ENCODE data around the gene MEAK7.

The MEAK7 gene

GRCh38 chr16:84498859-84499620 is 5.4 kb downstream of the MEAK7 start:
- in situ Hi-C loops (cut with MboI; ENCODE audit: low sequenced_read_pairs), result loop anchor here (25.0 kb wide), 1 partner anchor 537 kb away; the partner anchor contains the start of genes NECAB2 and OSGIN1

- in situ Hi-C loops (cut with MboI; ENCODE audit: low sequenced_read_pairs), result loop anchor here (25.0 kb wide), 1 partner anchor 536 kb away; the partner anchor contains the start of genes NECAB2 and OSGIN1
Observed at GRCh38 chr16:84498223-84498610, 6.2 kb downstream of the MEAK7 start.

- in situ Hi-C loops (cut with MboI; ENCODE audit: low sequenced_read_pairs), result loop anchor here (25.0 kb wide), 1 partner anchor 535 kb away; the partner anchor contains the start of genes NECAB2 and OSGIN1
Observed at GRCh38 chr16:84497418-84498222, 6.8 kb downstream of the MEAK7 start.

GRCh38 chr16:84496991-84497390 is 7.5 kb downstream of the MEAK7 start:
- in situ Hi-C loops (cut with MboI; ENCODE audit: low sequenced_read_pairs), result loop anchor here (25.0 kb wide), 1 partner anchor 535 kb away; the partner anchor contains the start of genes NECAB2 and OSGIN1

- in situ Hi-C loops (cut with MboI; ENCODE audit: low sequenced_read_pairs), result loop anchor here (25.0 kb wide), 1 partner anchor 533 kb away; the partner anchor contains the start of genes NECAB2 and OSGIN1
Observed at GRCh38 chr16:84495506-84495905, 9.0 kb downstream of the MEAK7 start.

- in situ Hi-C loops (cut with MboI; ENCODE audit: low sequenced_read_pairs), result loop anchor here (10.0 to 25.0 kb wide), 2 partner anchors 204 to 527 kb away; partner anchors contain the start of genes NECAB2 and OSGIN1
Observed at GRCh38 chr16:84489131-84489530, 15.3 kb downstream of the MEAK7 start.

- in situ Hi-C loops (cut with MboI; ENCODE audit: low sequenced_read_pairs), result loop anchor here (10.0 to 25.0 kb wide), 2 partner anchors 203 to 525 kb away; partner anchors contain the start of genes NECAB2 and OSGIN1
Observed at GRCh38 chr16:84487358-84487757, 17.1 kb downstream of the MEAK7 start.

- in situ Hi-C loops (cut with MboI; ENCODE audit: low sequenced_read_pairs), result loop anchor here (10.0 to 25.0 kb wide), 2 partner anchors 202 to 524 kb away; partner anchors contain the start of genes NECAB2 and OSGIN1
Observed at GRCh38 chr16:84486551-84487235, 17.8 kb downstream of the MEAK7 start.

GRCh38 chr16:84486126-84486525 is 18.3 kb downstream of the MEAK7 start:
- in situ Hi-C loops (cut with MboI; ENCODE audit: low sequenced_read_pairs), result loop anchor here (10.0 to 25.0 kb wide), 2 partner anchors 201 to 524 kb away; partner anchors contain the start of genes NECAB2 and OSGIN1

GRCh38 chr16:84485255-84486010 is 19.0 kb downstream of the MEAK7 start:
- in situ Hi-C loops (cut with MboI; ENCODE audit: low sequenced_read_pairs), result loop anchor here (10.0 to 25.0 kb wide), 2 partner anchors 201 to 523 kb away; partner anchors contain the start of genes NECAB2 and OSGIN1

GRCh38 chr16:84484579-84485254 is 19.7 kb downstream of the MEAK7 start:
- in situ Hi-C loops (cut with MboI; ENCODE audit: low sequenced_read_pairs), result loop anchor here (10.0 to 25.0 kb wide), 2 partner anchors 200 to 522 kb away; partner anchors contain the start of genes NECAB2 and OSGIN1

- in situ Hi-C loops (cut with MboI; ENCODE audit: low sequenced_read_pairs), result loop anchor here (10.0 to 25.0 kb wide), 2 partner anchors 199 to 522 kb away; partner anchors contain the start of genes NECAB2 and OSGIN1
Observed at GRCh38 chr16:84483882-84484565, 20.4 kb downstream of the MEAK7 start.

- in situ Hi-C loops (cut with MboI; ENCODE audit: low sequenced_read_pairs), result loop anchor here (10.0 to 25.0 kb wide), 2 partner anchors 198 to 521 kb away; partner anchors contain the start of genes NECAB2 and OSGIN1
Observed at GRCh38 chr16:84482951-84483881, 21.2 kb downstream of the MEAK7 start.

- in situ Hi-C loops (cut with MboI; ENCODE audit: low sequenced_read_pairs), result loop anchor here (10.0 to 25.0 kb wide), 2 partner anchors 197 to 520 kb away; partner anchors contain the start of genes NECAB2 and OSGIN1
Observed at GRCh38 chr16:84482001-84482891, 22.2 kb downstream of the MEAK7 start.

- in situ Hi-C loops (cut with MboI; ENCODE audit: low sequenced_read_pairs), result loop anchor here (10.0 to 25.0 kb wide), 2 partner anchors 196 to 519 kb away; partner anchors contain the start of genes NECAB2 and OSGIN1
Observed at GRCh38 chr16:84481051-84481735, 23.3 kb downstream of the MEAK7 start.
